A549 treated with RU486 at 1 μM for 4 hours (cell line): Measurements from ENCODE around the gene ZNF737. TPM values are rescaled to one million over a fixed set of nuclear protein-coding genes. Genes with fewer than 3 reads are reported as not detected.

Experiments
- total RNA-seq: library from RNA; stranded (reverse); fragments of 200-300 nt; extraction: Qiagen RNA extraction; gene quantifications from 5 replicates; pipeline ENCODE4 v1.2.3, GENCODE V29; 2022; ENCODE audit warnings: low read depth

ZNF737 gene
- 0.06 to 0.15 TPM (median 0.12 TPM) in 3 of 5 replicates, not detected in the others for total RNA-seq

DNA sequence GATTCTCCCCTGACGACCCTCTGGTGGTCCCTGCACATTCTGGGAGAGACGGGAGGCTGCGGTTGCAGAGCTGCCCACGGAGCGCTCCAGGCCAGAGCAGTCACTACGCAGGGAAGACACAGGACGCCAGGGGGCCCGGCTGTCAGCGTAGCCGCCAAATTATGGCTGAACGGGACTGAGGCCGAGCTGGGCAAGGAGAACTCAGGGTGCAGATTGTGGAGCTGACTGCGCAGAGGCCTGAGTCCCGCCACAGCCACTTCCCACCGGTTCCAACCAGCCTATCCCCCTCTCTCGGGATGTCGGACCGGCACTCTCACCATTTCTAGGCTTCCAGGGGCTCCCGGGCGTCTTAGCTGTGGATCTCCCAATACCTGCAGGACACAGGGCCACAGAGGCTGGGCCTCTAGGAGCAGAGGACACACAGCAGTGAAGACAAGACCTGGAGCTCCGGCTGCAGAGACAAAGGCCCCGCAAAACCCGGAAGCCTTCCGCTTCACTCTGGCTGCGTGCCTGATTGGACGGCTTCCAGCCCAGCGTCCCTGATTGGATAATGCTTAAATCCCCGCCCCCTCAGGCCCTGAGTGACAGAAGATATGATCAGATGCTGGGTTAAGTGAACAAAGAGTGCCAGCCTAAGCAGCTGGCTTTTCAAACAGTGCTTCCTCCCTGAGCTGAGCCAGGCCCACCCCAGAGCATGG is at the start of gene ZNF737:
ZNF737 (minus strand) TSS at position 461 of the 698 bp plus-strand sequence; CDS start at position 320, 141 bp downstream.

Other genes starting within 250 kb of the ZNF737 start
- gene ZNF626, start 95.8 kb upstream of the ZNF737 start, total RNA-seq = not detected in 5 replicates
- gene ZNF66, start 210.5 kb upstream of the ZNF737 start, total RNA-seq = not detected in 5 replicates